HG03280 (cell line): Measurements from ENCODE around the gene BIN1.

ENCODE experiments used
- ATAC-seq: cut with Tn5 transposase; IDR thresholded peaks from one replicate; pipeline ENCODE4 v1.9.1; 2021; ENCODE audit warnings: mild to moderate bottlenecking, moderate library complexity; ENCODE audit not compliant: unreplicated experiment

Gene BIN1

GRCh38 chr2:127106991-127107621, at the start of gene BIN1:
TSS of gene BIN1 (minus strand) at chr2:127107154. CDS start at chr2:127106943, 211 bp downstream.
- ATAC-seq: peak; percentile 84

- no peak for ATAC-seq
These were observed 49.0 kb upstream of the BIN1 start for GRCh38 chr2:127155947-127156346.

DNA sequence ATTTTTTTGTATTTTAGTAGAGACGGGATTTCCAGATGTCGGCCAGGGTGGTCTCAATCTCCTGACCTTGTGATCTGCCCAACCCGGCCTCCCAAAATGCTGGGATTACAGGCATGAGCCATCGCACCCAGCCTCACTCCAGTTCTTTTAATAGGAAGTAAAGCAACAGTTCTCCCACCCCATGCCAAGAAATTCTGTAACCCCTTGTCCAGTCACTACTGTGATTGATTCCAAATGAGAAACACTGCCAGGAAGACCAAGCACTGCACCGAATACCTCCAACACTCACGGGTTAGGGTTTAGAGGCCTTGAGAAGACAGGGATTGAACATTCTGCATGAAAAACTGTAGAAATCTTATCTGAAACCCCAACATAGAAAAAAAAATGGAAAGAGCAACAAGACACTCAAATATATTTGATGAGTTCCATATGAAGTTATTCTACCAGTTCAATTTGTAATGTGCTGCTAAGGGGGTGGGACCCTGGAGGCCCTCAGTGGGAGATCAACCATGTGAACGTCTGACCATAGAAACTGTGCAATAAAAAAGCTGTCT, 48.2 kb upstream of the BIN1 start:
- ATAC-seq: no peak

DNA sequence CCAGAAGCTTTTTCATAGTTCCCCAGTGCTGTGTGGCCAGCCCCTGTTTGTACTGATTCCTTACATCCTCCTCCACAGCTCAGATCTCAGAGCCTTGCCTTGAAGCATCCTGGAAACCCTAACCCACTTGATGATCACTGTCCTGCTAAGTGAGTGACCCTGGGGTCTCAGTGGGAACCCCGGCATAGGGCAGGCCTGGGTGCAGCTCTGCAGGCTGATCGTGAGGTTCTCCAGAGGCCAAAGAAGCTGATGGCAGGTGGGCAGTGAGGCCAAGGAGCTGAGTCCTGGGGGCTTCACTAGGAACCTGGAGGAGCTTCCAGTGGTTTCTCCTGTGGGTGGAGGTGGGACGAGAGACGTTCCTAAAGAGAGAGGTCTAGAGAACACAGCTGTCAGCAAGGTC, 47.4 kb upstream of the BIN1 start:
- ATAC-seq: no peak

DNA sequence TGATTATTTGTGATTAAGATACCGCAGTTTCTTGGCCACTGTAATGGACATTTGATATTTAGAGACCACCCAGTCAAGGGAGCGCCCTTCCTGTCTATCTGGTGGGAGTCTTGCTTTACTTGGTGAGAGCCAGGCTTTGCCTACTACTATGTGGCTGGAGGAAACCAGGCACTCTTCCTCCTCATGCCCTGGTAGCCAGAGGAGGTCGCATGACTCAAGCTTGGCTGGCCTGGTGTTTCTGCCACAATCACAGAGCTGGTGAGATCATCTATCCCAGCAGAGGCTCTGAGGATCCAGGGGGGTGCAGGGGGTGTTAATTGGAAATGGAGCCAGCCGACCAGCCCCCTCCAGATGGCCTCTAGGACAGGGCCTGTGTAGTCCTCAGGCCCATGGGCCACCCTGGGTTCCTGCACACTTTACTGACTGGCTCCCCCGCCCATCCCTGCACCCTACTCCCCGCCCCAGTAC, 46.8 kb upstream of the BIN1 start:
- ATAC-seq: no peak

- ATAC-seq: no peak
These were observed 44.0 kb upstream of the BIN1 start for GRCh38 chr2:127150996-127151395.

- ATAC-seq: no peak
These were observed 42.4 kb upstream of the BIN1 start for GRCh38 chr2:127149384-127149783.

- ATAC-seq: no peak
These were observed 40.0 kb upstream of the BIN1 start for GRCh38 chr2:127146820-127147502.

DNA sequence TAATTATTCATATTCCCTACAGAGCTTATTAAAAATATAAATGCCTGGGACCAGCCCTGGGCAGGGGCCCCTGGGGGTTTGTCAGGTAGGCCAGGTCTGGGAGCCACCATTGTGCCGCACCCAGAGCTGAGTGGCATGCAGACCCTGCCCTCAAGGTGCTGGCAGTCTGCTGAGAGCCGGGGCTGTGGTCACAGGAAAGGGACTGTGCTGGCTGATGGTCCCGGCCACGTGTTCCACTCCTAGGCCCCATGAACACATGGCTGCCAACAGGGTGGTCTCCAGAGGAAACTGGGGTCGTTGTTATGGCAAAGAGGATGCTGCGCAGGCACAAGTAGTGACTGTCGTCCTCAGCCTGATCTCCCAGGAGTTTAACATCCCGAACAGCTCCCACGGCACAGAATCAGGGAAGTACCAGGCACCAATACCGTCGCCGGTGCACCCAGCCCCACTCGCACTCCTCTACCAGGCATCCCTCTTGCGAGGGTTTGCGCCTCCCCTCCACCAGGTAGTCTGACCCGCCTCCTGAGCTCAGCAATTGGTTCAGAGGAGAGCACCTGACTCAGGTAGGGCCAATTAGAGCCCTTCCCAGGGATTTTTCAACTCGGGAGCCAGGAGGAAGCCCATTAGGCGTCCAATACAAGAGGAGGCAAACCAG, 39.2 kb upstream of the BIN1 start:
- no peak for ATAC-seq

- ATAC-seq: no peak
These were observed 38.4 kb upstream of the BIN1 start for GRCh38 chr2:127145280-127145895.

DNA sequence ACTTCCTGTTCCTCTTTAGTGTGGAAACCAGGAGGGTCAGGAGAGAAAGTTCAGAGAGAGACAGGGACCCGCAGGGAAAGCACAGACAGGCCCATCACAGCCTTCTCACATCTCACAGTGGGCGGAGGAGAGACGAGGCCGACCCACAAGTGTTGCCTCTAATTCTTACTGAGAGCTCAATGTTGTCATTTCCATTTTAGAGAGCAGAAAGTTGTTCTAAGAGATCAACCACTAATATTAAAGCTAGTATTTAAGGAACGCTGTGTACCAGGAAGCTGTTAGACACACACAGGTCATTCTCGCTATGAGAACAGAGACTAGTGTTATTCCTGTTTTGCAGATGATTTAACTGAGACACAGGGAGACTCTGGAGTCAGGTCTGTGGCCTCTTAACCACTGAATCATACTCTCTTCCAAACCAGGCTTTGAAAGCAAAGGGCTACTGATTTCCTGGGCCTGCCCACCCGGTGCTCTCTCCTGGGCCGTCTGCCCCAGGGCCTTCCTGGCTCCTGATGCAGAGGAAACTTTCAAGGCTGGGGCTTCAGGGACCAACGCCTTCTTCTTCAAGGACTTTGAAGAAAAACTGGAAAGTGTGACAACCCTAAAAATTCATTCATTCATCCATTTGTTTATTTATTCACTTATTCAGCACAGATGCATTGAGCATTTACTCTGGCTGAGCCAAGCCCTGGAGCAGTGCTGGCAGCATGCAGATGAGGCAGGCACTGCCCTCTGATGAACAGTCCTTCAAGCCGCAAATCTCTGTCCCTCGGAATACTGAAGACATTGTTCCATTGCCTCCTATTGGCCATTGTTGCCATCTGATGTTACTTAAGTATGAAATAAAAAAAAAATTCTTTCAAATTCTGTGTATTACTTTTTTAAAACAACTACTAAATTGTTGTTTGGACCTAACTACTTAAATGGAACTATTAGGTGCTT, 37.2 kb upstream of the BIN1 start:
- ATAC-seq: no peak

DNA sequence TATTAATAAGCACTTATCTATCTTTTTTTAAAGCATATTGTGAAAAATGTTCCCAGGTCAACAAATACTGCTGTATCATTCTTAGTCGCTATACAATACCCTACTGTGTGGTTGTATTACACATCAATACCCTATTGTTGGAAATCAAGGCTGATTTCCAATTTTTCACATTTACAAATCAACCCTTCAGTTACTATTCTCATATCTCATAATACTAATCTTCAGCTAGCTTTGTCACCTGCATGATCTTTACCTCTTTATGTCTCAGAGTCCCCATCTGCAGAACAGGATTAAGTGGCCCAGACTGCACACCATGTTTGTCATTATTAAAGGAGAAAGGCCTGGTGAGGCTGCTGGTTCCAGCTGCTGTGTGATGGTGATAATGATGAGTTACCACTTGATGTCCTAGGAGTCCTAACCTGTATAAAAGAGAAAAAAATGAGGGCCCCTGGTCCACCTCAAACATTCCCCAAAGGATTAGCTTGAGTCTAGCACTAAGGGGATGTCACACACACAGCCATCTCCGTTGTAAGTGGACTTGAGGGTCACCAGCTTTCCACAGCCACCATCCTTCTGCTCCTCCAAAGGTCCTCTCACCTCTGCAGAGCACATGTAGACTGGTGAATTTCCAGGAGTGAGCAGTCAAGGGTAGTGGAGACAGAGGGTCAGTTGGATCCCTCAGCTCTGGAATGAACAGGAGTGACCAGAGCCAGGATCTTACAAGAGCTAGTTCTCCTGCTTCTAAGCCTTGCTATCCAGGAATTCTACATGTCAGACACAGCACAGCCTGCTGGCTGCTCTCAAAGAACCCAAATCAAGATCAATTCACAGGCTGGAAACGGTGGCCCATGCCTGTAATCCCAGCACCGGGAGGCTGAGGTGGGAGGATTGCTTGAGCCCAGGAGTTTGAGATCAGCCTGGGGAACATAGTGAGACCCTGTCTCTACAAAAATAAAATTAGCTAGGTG, 36.0 kb upstream of the BIN1 start:
- no peak for ATAC-seq

DNA sequence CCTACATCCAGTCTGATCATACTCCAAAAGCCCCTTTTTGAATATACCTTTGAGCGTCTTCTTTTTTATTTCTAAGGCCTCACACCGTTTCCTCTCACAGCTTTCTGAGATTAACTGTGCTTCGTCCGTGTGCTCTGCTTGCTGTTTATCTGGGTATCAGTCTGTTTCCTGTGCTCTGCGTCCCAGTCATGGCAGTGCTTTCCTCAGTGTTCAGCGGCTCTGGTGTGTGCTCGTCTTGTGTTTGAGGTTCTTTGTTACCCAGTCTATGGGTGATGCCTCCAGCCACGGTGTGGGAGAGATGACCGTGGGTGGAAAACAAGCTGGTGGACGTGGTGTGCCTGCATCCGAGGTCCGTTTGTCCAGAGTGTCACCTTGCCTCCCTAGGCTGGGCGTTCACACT, 33.6 kb upstream of the BIN1 start:
- no peak for ATAC-seq

GRCh38 chr2:127139766-127140165, 32.8 kb upstream of the BIN1 start:
- no peak for ATAC-seq

GRCh38 chr2:127138281-127138680, 31.3 kb upstream of the BIN1 start:
- no peak for ATAC-seq

- no peak for ATAC-seq
These were observed 30.8 kb upstream of the BIN1 start for GRCh38 chr2:127137741-127138140.

DNA sequence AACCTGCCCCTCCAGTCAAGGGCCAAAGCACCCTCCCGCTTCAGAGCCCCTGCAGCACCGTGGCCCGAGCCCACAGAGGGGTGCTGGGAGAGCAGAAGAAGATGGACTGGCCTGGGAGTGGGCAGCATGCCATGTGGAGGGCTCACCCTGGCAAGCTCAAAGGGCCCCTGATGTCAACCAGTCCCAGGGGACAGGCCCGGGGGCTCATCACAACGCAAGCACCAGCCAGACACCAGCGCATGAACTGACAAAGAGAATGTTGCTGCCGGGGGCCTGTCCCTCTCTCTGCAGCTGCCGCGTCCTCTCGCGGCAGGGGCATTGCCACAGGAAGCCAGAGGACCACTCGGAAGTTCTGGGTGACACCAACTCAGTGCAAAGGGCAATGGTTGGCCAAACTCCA, 30.3 kb upstream of the BIN1 start:
- ATAC-seq: no peak

DNA sequence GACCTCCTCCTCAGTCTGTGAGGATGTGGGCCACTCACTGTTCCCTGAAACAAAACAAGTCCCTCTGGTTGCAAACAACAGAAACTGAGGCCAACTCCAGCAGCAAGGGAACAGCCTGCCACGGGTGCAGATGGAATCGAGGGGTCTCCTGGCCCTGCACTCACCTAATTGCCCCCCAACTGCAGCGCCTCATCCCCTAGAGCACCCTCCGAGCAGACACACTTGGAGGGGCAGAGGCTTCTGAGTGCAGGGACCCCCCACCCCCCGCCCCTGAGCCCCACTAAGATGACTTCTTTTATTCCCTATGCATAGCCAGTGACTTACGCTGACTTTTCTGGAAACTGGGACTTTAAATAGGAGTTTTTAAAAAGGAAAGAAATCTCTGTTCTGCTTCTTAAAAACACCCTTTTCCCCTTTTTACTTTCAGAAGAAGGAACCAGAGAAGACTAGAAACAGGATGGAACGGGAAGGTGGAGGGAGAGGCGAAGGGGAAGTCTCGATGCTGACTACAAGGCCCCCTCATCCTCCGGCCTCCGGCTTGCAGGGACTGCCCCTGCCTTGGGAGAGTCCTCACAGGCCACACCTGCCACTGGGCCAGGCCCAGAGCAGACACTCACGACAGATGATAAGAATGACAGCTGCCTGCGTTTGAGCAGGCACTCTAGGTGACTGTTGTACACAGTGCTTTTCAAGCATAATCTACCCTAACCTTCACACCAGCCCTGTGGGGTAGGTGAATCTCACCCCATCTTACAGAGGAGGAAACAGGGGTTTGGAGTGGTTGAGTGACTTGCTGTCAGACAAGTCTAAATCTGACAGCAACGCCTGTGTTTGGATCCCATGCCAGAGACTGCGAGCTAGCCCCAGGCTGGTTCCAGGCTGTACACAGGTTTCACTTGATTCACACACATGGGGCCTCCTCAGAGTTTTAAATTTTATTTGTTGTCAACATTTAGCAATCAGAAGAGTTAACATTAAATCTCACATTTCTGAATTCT, 28.2 kb upstream of the BIN1 start:
- no peak for ATAC-seq
